Testis (tissue), 2 donors: ENCODE measurements around the gene FGF5.

Source experiments
- POLR2A ChIP-seq: fragments of 450-650 bp; IDR thresholded peaks from one replicate; pipeline ENCODE4 v1.6.1; 2017; ENCODE audit warnings: antibody characterized with exemption, mild to moderate bottlenecking, moderate library complexity
- TF ChIP-seq, protein P1 (sequence below), 3 experiments: fragments of 450-650 bp in 2 of 3; fragments of 200-600 bp in 1 of 3; sonication (generic) in 1 of 3; IDR thresholded peaks; one replicate each; pipeline ENCODE4 v1.5.1; 2016 to 2019; ENCODE audit warnings: antibody characterized with exemption in 3 of 3, mild to moderate bottlenecking in 2 of 3, moderate library complexity in 1 of 3

DNA sequence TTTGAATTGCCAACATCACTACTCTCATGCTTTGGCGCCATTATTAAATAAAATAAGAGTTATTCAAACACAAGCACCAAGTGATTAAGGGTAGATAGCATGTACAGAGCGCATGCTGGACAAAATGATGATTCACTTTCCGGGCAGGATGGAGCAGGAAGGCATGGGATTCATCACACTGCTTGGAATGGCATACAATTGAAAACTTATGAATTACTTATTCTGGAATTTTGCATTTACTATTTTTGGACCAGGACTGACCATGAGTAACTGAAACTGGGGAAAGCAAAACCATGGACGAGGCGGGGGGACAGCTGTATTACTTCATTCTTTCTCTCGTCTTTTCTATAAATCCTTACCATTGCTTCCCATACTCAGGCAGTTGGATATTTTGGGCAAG is 28.5 kb upstream of the FGF5 start:
- TF ChIP-seq, protein P1, sequence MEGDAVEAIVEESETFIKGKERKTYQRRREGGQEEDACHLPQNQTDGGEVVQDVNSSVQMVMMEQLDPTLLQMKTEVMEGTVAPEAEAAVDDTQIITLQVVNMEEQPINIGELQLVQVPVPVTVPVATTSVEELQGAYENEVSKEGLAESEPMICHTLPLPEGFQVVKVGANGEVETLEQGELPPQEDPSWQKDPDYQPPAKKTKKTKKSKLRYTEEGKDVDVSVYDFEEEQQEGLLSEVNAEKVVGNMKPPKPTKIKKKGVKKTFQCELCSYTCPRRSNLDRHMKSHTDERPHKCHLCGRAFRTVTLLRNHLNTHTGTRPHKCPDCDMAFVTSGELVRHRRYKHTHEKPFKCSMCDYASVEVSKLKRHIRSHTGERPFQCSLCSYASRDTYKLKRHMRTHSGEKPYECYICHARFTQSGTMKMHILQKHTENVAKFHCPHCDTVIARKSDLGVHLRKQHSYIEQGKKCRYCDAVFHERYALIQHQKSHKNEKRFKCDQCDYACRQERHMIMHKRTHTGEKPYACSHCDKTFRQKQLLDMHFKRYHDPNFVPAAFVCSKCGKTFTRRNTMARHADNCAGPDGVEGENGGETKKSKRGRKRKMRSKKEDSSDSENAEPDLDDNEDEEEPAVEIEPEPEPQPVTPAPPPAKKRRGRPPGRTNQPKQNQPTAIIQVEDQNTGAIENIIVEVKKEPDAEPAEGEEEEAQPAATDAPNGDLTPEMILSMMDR (IDR thresholded peaks at IDR 0.05), result no peak
- no peak for TF ChIP-seq POLR2A
